ENCODE results near the gene ZNF761.
"Not testable (repeated sequence)": the region's sequence is repeated elsewhere in the genome, so short reads cannot be mapped to it uniquely, and the experiment has no call there.

ZNF761 gene

GRCh38 chr19:53431399-53432087 is at the start of gene ZNF761:
ZNF761 (plus strand) TSS chr19:53431984; CDS start chr19:53447269, 15,285 bp downstream.
- peak; percentile 88 for DNase-seq

- DNase-seq = no peak
Measured at GRCh38 chr19:53388168-53388567, 43.6 kb upstream of the ZNF761 start.

GRCh38 chr19:53388904-53389303 is 42.9 kb upstream of the ZNF761 start:
- no peak for DNase-seq

GRCh38 chr19:53389571-53389970 is 42.2 kb upstream of the ZNF761 start:
- DNase-seq = no peak

GRCh38 chr19:53389978-53390377 is 41.8 kb upstream of the ZNF761 start:
- no peak for DNase-seq

- no peak for DNase-seq
Measured at GRCh38 chr19:53394522-53394973, 37.2 kb upstream of the ZNF761 start.

- peak; percentile 90 for DNase-seq
Measured at GRCh38 chr19:53394974-53395839, 36.6 kb upstream of the ZNF761 start, which contains the start of gene ZNF765. ZNF765 (plus strand) TSS chr19:53395149; CDS start chr19:53398016, 2,867 bp downstream.

GRCh38 chr19:53395840-53396524 is 35.8 kb upstream of the ZNF761 start:
- not testable (repeated sequence) for DNase-seq

GRCh38 chr19:53396525-53396868 is 35.3 kb upstream of the ZNF761 start:
- DNase-seq = no peak

GRCh38 chr19:53397918-53398317 is 33.9 kb upstream of the ZNF761 start:
- DNase-seq = not testable (repeated sequence)

- no peak for DNase-seq
Measured at GRCh38 chr19:53409505-53410204, 22.1 kb upstream of the ZNF761 start.

- not testable (repeated sequence) for DNase-seq
Measured at GRCh38 chr19:53420520-53421315, 11.1 kb upstream of the ZNF761 start.

GRCh38 chr19:53422551-53422950 is 9.2 kb upstream of the ZNF761 start:
- DNase-seq = no peak

- not testable (repeated sequence) for DNase-seq
Measured at GRCh38 chr19:53423074-53423473, 8.7 kb upstream of the ZNF761 start.

- not testable (repeated sequence) for DNase-seq
Measured at GRCh38 chr19:53423680-53424079, 8.1 kb upstream of the ZNF761 start.

GRCh38 chr19:53424968-53425597 is 6.7 kb upstream of the ZNF761 start:
- no peak for DNase-seq

GRCh38 chr19:53432088-53432661 is 391 bp downstream of the ZNF761 start:
- no peak for DNase-seq

- not testable (repeated sequence) for DNase-seq
Measured at GRCh38 chr19:53443809-53444208, 12.0 kb downstream of the ZNF761 start.

GRCh38 chr19:53447196-53447595 is 15.4 kb downstream of the ZNF761 start:
- DNase-seq = not testable (repeated sequence)

- DNase-seq = no peak
Measured at GRCh38 chr19:53455828-53456227, 24.0 kb downstream of the ZNF761 start.

All from amniotic stem cell (primary cell).